Neural cell (in vitro differentiated cells): ENCODE results near the gene RAB41. TPM values are rescaled to one million over a fixed set of nuclear protein-coding genes. Genes with fewer than 3 reads are reported as not detected.
"Not testable (repeated sequence)": the region's sequence is repeated elsewhere in the genome, so short reads cannot be mapped to it uniquely, and the experiment has no call there.

Experiments used
- H2AFZ ChIP-seq: fragments of 200-600, 300-800 bp; sonication (generic), shearing (Covaris generic); 2 replicates; pipeline ENCODE4 v1.6.0; 2014; ENCODE audit warnings: low read depth, mild to moderate bottlenecking, antibody characterized with exemption, low read length, moderate library complexity
- H3F3A ChIP-seq: fragments of 200-600 bp; shearing (Covaris generic); 2 replicates; pipeline ENCODE4 v1.6.1; 2016; ENCODE audit warnings: mild to moderate bottlenecking, moderate library complexity, mixed read lengths, antibody characterized with exemption, low read length; ENCODE audit not compliant: insufficient read depth, poor library complexity, severe bottlenecking
- H3K27ac ChIP-seq: fragments of 200-600, 300-800 bp; sonication (generic), shearing (Covaris generic); 2 replicates; pipeline ENCODE4 v1.5.1; 2014; ENCODE audit warnings: mild to moderate bottlenecking, low read length, moderate library complexity
- H3K27me3 ChIP-seq: fragments of 300-800, 200-600 bp; sonication (generic), shearing (Covaris generic); 2 replicates; pipeline ENCODE4 v1.6.0; 2014; ENCODE audit warnings: mild to moderate bottlenecking, low read depth, low read length, moderate library complexity; ENCODE audit not compliant: insufficient read depth
- H3K36me3 ChIP-seq: fragments of 300-800, 200-600 bp; sonication (generic), shearing (Covaris generic); 2 replicates; pipeline ENCODE4 v1.5.1; 2014; ENCODE audit warnings: mild to moderate bottlenecking, antibody characterized with exemption, low read length, moderate library complexity; ENCODE audit not compliant: insufficient read depth
- H3K4me2 ChIP-seq: fragments of 300-800, 200-600 bp; sonication (generic), shearing (Covaris generic); 2 replicates; pipeline ENCODE4 v1.6.0; 2014; ENCODE audit warnings: mild to moderate bottlenecking, low read length
- H3K4me3 ChIP-seq: fragments of 300-800, 200-600 bp; sonication (generic), shearing (Covaris generic); 2 replicates; pipeline ENCODE4 v1.5.1; 2014; ENCODE audit warnings: mild to moderate bottlenecking, low read length, moderate library complexity
- H3K79me2 ChIP-seq: fragments of 200-600 bp; shearing (Covaris generic); replicated peaks from 2 replicates; pipeline ENCODE4 v1.6.0; 2014; ENCODE audit warnings: mild to moderate bottlenecking, low read length, moderate library complexity; ENCODE audit not compliant: insufficient read depth
- H3K9ac ChIP-seq: fragments of 300-800, 200-600 bp; sonication (generic), shearing (Covaris generic); 2 replicates; pipeline ENCODE4 v1.6.1; 2016; ENCODE audit warnings: mild to moderate bottlenecking, low read length, mixed read lengths
- H3K9me2 ChIP-seq: fragments of 200-600 bp; shearing (Covaris generic); 2 replicates; pipeline ENCODE4 v1.6.1; 2016; ENCODE audit warnings: mild to moderate bottlenecking, low read length, mixed read lengths; ENCODE audit not compliant: insufficient read depth
- H3K9me3 ChIP-seq: fragments of 200-600, 300-800 bp; sonication (generic), shearing (Covaris generic); 2 replicates; pipeline ENCODE4 v1.6.1; 2016; ENCODE audit warnings: mild to moderate bottlenecking, mixed run types, low read length, moderate library complexity, mixed read lengths
- H4K20me1 ChIP-seq: fragments of 200-600 bp; shearing (Covaris generic); 2 replicates; pipeline ENCODE4 v1.6.1; 2016; ENCODE audit warnings: mild to moderate bottlenecking, mixed run types; ENCODE audit not compliant: insufficient read depth
- CTCF ChIP-seq: fragments of 450-650 bp; IDR thresholded peaks from 2 replicates; pipeline ENCODE4 v1.5.1; 2014; ENCODE audit warnings: antibody characterized with exemption, mild to moderate bottlenecking, moderate library complexity; ENCODE audit not compliant: poor library complexity, severe bottlenecking
- EP300 ChIP-seq: fragments of 450-650 bp; conservative IDR thresholded peaks from 2 replicates; pipeline ENCODE4 v1.6.1; 2014; ENCODE audit warnings: antibody characterized with exemption, mild to moderate bottlenecking, moderate library complexity; ENCODE audit not compliant: poor library complexity, severe bottlenecking
- EZH2 ChIP-seq: fragments of 200-600, 300-800 bp; shearing (Covaris generic), sonication (generic); IDR thresholded peaks from 2 replicates; pipeline ENCODE4 v1.6.1; 2014; ENCODE audit warnings: antibody characterized with exemption, low read length, borderline replicate concordance, mild to moderate bottlenecking; ENCODE audit not compliant: insufficient read depth, poor library complexity, severe bottlenecking
- MXI1 ChIP-seq: fragments of 450-650 bp; conservative IDR thresholded peaks from 2 replicates; pipeline ENCODE4 v1.6.1; 2014; ENCODE audit warnings: antibody characterized with exemption, mild to moderate bottlenecking; ENCODE audit not compliant: poor library complexity, severe bottlenecking
- POLR2AphosphoS5 ChIP-seq: IDR thresholded peaks from 2 replicates; pipeline ENCODE4 v1.6.1; 2012
- RAD21 ChIP-seq: fragments of 450-650 bp; conservative IDR thresholded peaks from 2 replicates; pipeline ENCODE4 v1.6.1; 2014; ENCODE audit warnings: antibody characterized with exemption, mild to moderate bottlenecking, moderate library complexity
- REST ChIP-seq: IDR thresholded peaks from 2 replicates; pipeline ENCODE4 v1.6.1; 2012; ENCODE audit warnings: borderline replicate concordance
- SMC3 ChIP-seq: fragments of 450-650 bp; conservative IDR thresholded peaks from 2 replicates; pipeline ENCODE4 v1.6.1; 2014; ENCODE audit warnings: antibody characterized with exemption, mild to moderate bottlenecking, moderate library complexity; ENCODE audit not compliant: poor library complexity
- TAF1 ChIP-seq: IDR thresholded peaks from 2 replicates; pipeline ENCODE4 v1.6.1; 2012; ENCODE audit warnings: low read depth
- polyA plus RNA-seq: library from polyadenylated mRNA; depleted of rRNA; stranded (reverse); fragments of >200 nt; gene quantifications from 2 replicates; pipeline ENCODE4 v1.2.3, GENCODE V29; 2014

Gene RAB41
- polyA plus RNA-seq, 1 donor from 2014 or later: not detected

- H3K79me2 ChIP-seq: no peaks in the 10 kb centered on the region
- H3K9me2 ChIP-seq: no peaks in the 10 kb centered on the region
- H3K27me3 ChIP-seq: no peaks in the 10 kb centered on the region
- H3K9me3 ChIP-seq: no peaks in the 10 kb centered on the region
- no peak overlapping the region for H3K4me3 ChIP-seq
- no peaks in the 10 kb centered on the region for H3F3A ChIP-seq
- no peak overlapping the region for H3K9ac ChIP-seq
- no peak for TF ChIP-seq EP300
- no peak for TF ChIP-seq TAF1
- no peak for TF ChIP-seq RAD21
- no peak for TF ChIP-seq EZH2
- no peak for TF ChIP-seq REST
- no peak for TF ChIP-seq MXI1
- TF ChIP-seq SMC3: no peak
- TF ChIP-seq CTCF: no peak
- no peak for TF ChIP-seq POLR2AphosphoS5
- no peaks in the 10 kb centered on the region for H3K36me3 ChIP-seq
- H2AFZ ChIP-seq: no peak overlapping the region
- H4K20me1 ChIP-seq: no peaks in the 10 kb centered on the region
- no peak overlapping the region for H3K4me2 ChIP-seq
- H3K27ac ChIP-seq: no peak overlapping the region
These were observed 40.5 kb upstream of the RAB41 start for GRCh38 chrX:70241501-70241900.

- not testable (repeated sequence) for H3K27ac ChIP-seq, H4K20me1 ChIP-seq, H3K36me3 ChIP-seq, H3K4me2 ChIP-seq, H3F3A ChIP-seq, H3K9me2 ChIP-seq, H3K27me3 ChIP-seq, H3K9me3 ChIP-seq, H2AFZ ChIP-seq, H3K4me3 ChIP-seq, H3K79me2 ChIP-seq, H3K9ac ChIP-seq
These were observed 38.4 kb upstream of the RAB41 start for GRCh38 chrX:70243601-70244000.

GRCh38 chrX:70244881-70245280 is 37.1 kb upstream of the RAB41 start:
- Histone ChIP-seq H3K79me2 (no peaks in the 10 kb centered on the region), H3K36me3 (no peaks in the 10 kb centered on the region), H3K9me2 (no peaks in the 10 kb centered on the region), H3K9me3 (no peaks in the 10 kb centered on the region), H3K9ac (no peak overlapping the region), H3K27me3 (no peaks in the 10 kb centered on the region), H3K4me2 (no peak overlapping the region), H3F3A (no peaks in the 10 kb centered on the region), H3K4me3 (no peak overlapping the region), H4K20me1 (no peaks in the 10 kb centered on the region), H3K27ac (no peak overlapping the region), H2AFZ (no peak overlapping the region)
- TF ChIP-seq RAD21 (no peak), TAF1 (no peak), CTCF (no peak), EZH2 (no peak), SMC3 (no peak), POLR2AphosphoS5 (no peak), REST (no peak), EP300 (no peak), MXI1 (no peak)
